ENCODE measurements around the gene HCN3.

DNA sequence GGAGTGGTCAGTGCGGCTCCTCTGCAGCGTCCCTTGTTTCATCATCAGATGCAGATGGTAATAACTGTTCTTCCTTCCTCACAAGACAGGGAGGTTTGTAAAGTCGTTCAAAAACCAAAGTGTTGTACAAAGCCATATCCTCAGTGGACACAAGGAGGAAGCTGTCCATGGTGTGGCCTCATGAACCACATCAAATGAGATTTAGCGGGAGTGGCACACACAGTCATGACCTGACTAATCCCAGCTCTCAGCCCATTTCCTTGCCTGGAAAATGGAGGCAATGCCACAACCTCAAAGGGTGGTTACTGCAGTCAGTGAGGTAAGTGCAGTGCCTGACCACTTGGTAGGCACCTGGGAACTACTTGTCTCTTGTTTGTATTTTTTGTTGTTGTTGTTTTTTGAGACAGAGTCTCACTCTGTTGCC is 35.4 kb upstream of the HCN3 start:
- no peak for TF ChIP-seq CTCF (IDR thresholded peaks at IDR 0.05)
- TF ChIP-seq POLR2A (IDR thresholded peaks at IDR 0.05) = no peak

All from esophagus squamous epithelium (tissue), 4 donors.